Measurements from ENCODE around the gene NOL7. TPM values are rescaled to one million over a fixed set of nuclear protein-coding genes. Genes with fewer than 3 reads are reported as not detected.

Gene NOL7
- total RNA-seq, result 45.9 and 104 TPM in 2 replicates

GRCh38 chr6:13614926-13615791 is at the start of gene NOL7:
TSS of gene NOL7 (plus strand) at chr6:13615335. CDS start at chr6:13615359, 24 bp downstream.

GRCh38 chr6:13574571-13575376 is 40.4 kb upstream of the NOL7 start, which contains the start of gene SIRT5:
TSS of gene SIRT5 (plus strand) at chr6:13574601. CDS start at chr6:13584111, 9,510 bp downstream.

Other genes starting within 250 kb of the NOL7 start
- 6.5 and 8.2 TPM in 2 replicates for gene GFOD1, start 127.7 kb upstream of the NOL7 start, total RNA-seq
- 6.1 and 8.7 TPM in 2 replicates for gene SIRT5, start 40.7 kb upstream of the NOL7 start, total RNA-seq
- gene RANBP9, start 96.5 kb downstream of the NOL7 start, total RNA-seq, result 21.3 and 29.3 TPM in 2 replicates
- 10.1 and 11.1 TPM in 2 replicates for gene MCUR1, start 199.2 kb downstream of the NOL7 start, total RNA-seq